ENCODE measurements around the gene ADGRB3.

- TF ChIP-seq CTCF (IDR thresholded peaks at IDR 0.05) = no peak
- TF ChIP-seq POLR2A (IDR thresholded peaks at IDR 0.05) = no peak
Measured at GRCh38 chr6:68704485-68704884, 69.4 kb downstream of the ADGRB3 start.

Data from lower leg skin (tissue), 3 donors.